ENCODE data around the gene LIG4. TPM values are rescaled to one million over a fixed set of nuclear protein-coding genes. Genes with fewer than 3 reads are reported as not detected.

LIG4 gene
- total RNA-seq: 18.1 and 18.6 TPM in 2 replicates
- long read RNA-seq, full-length matches to known transcripts: 14 of 28 reads
- long read RNA-seq, partial matches to known transcripts: 0 of 28 reads
- long read RNA-seq, other reads (novel, unspliced or antisense): 14 of 28 reads

DNA sequence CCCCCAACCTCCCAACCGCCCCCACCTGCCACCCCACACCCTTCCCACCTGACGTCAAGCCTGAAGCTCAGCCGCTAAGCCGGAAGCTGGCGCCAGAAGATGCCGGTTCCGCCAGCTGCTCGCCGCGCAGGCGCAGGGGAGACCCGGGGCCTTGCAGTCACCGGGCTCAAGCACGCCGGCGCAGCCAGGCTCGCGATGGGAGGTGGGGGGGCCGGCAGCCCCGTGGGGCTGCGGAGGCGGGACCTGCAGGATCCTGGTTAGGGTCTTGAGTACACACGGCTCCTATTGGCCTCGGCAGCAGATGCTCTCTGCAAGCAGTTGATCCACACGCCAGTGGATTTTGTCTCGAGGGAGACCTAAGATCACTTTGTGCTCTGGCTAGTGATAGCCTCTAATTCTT is at the start of gene LIG4:
Gene LIG4 (minus strand): TSS at position 101 of the 400 bp plus-strand sequence. CDS start 4,268 bp downstream, outside the sequence.
- Mint-ChIP-seq H3K4me3 (ENCODE audit: low read depth) (peak within 1 kb of the TSS; percentile 90), H3K36me3 (ENCODE audit: insufficient read depth) (peaks cover 8% of the 10 kb centered on the region), H3K27ac (peak within 1 kb of the TSS; percentile 76), H3K9me3 (ENCODE audit: low read depth) (no peaks in the 10 kb centered on the region), H3K27me3 (no peaks in the 10 kb centered on the region), H3K4me1 (ENCODE audit: low read depth) (peaks cover 26% of the 10 kb centered on the region)
- TF ChIP-seq, protein P1, sequence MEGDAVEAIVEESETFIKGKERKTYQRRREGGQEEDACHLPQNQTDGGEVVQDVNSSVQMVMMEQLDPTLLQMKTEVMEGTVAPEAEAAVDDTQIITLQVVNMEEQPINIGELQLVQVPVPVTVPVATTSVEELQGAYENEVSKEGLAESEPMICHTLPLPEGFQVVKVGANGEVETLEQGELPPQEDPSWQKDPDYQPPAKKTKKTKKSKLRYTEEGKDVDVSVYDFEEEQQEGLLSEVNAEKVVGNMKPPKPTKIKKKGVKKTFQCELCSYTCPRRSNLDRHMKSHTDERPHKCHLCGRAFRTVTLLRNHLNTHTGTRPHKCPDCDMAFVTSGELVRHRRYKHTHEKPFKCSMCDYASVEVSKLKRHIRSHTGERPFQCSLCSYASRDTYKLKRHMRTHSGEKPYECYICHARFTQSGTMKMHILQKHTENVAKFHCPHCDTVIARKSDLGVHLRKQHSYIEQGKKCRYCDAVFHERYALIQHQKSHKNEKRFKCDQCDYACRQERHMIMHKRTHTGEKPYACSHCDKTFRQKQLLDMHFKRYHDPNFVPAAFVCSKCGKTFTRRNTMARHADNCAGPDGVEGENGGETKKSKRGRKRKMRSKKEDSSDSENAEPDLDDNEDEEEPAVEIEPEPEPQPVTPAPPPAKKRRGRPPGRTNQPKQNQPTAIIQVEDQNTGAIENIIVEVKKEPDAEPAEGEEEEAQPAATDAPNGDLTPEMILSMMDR (IDR thresholded peaks at IDR 0.05; ENCODE audit: unreplicated experiment): no peak
- peak; percentile 94 for DNase-seq (ENCODE audit: low spot score, unreplicated experiment)

DNA sequence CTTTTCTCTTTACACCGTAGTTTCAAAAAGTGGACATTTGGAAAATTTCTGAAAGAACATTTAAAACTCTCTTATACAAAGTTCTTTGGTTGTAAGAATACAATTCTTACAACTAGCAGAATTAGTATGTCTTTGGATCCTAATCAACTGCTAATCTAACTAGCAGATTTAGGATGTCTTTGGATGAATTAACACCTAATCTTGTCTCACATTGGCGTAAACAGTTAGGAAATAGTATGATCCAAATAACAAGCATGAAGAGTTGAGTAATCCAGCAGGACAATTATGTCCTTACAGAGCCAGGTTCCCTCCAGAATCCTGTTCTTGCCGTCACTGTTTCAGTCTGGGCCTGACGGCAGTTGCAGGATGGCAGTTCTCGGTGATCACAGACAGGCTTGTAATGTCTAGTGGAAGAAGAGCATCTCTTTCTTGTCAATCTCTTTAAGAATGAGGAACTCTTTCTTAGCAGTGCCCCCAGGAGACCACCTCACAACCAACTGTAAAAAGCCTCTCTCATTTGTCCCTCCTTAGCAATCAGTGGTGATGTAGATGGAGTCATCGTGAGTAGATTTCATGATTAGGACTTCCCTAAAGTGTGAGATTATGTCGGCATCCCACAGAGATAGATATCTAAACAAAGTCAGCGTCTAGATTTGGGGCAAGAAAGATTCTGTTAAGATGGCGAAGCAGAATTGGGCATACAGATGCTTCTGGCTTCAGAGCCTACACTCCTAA is 48.5 kb upstream of the LIG4 start:
- Mint-ChIP-seq H3K36me3 (ENCODE audit: insufficient read depth) (peaks cover 15% of the 10 kb centered on the region), H3K27me3 (no peaks in the 10 kb centered on the region)
- TF ChIP-seq, protein P1 (IDR thresholded peaks at IDR 0.05; ENCODE audit: unreplicated experiment): no peak

DNA sequence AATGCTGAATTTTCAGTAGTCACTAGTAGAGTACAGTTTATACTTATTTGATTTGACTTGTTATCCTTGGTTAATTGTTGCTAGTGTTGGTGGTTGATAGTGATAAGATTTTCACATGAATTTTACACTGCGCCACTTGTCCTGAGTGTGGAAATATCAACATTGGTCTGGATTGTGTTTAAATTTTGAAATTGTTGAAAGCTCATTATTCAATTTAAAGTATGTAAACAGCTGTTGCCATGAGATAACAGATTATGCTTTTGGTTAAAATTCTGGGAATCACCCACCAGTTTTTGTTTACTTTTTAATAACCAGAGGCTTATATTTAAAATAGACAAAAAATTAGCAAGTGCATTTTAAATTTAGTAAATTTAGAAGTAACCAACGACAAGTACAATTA is 41.9 kb upstream of the LIG4 start:
- Mint-ChIP-seq H3K9me3 (ENCODE audit: low read depth) (peaks cover 13% of the 10 kb centered on the region), H3K27me3 (no peaks in the 10 kb centered on the region), H3K4me3 (ENCODE audit: low read depth) (no peak overlapping the region), H3K27ac (no peak overlapping the region), H3K36me3 (ENCODE audit: insufficient read depth) (peaks cover 22% of the 10 kb centered on the region), H3K4me1 (ENCODE audit: low read depth) (peaks cover 2% of the 10 kb centered on the region)
- DNase-seq (ENCODE audit: low spot score, unreplicated experiment): no peak
- TF ChIP-seq, protein P1 (IDR thresholded peaks at IDR 0.05; ENCODE audit: unreplicated experiment): no peak

More for the DNA sequence above, 48.5 kb upstream of the LIG4 start:
- H3K4me3 Mint-ChIP-seq (ENCODE audit: low read depth): no peak overlapping the region
- peaks cover 5% of the 10 kb centered on the region for H3K4me1 Mint-ChIP-seq (ENCODE audit: low read depth)
- no peak overlapping the region for H3K27ac Mint-ChIP-seq
- peaks cover 3% of the 10 kb centered on the region for H3K9me3 Mint-ChIP-seq (ENCODE audit: low read depth)
- no peak for DNase-seq (ENCODE audit: low spot score, unreplicated experiment)

DNA sequence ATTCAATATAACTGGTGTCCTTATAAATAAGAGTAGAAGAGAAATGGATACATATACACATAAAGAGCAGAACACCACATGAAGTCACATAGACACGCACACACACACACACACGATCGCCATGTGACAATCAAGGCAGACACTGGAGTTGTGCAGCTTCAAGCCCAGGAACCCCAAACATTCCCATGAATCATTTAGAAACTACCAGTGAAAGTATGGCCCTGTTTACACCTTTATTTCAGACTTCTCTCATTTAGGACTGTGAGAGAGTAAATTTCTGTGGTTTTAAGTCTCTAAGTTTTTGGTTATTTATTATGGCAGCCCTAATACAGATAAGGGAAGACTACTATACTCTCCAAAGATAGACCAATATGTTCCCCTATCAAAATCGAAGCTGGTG is 33.8 kb upstream of the LIG4 start:
- H3K27me3 Mint-ChIP-seq: no peaks in the 10 kb centered on the region

DNA sequence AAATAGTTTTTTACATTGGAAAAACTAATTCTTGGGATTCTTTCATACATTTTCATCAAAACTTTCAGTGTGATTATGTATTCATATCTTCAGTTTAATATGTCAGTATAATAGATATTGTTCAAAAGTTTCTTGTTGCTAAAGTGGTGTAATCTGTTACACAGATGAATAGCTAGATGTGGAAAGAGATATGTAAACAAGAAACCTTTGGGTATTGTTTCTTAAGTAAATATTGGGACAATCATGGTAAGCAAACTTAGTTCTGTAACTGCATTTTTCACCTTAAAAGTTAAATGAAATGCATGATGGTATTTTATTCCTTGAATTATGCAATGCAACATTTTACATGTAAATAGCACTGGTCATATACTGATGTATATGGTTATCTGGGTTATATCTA is 15.0 kb upstream of the LIG4 start:
- Mint-ChIP-seq H3K27me3 (no peaks in the 10 kb centered on the region), H3K9me3 (ENCODE audit: low read depth) (peaks cover under 1% of the 10 kb centered on the region), H3K27ac (peak overlapping the region; percentile 81), H3K4me3 (ENCODE audit: low read depth) (peak overlapping the region; percentile 27), H3K36me3 (ENCODE audit: insufficient read depth) (peaks cover 16% of the 10 kb centered on the region), H3K4me1 (ENCODE audit: low read depth) (peaks cover 48% of the 10 kb centered on the region)
- no peak for DNase-seq (ENCODE audit: low spot score, unreplicated experiment)
- TF ChIP-seq, protein P1 (IDR thresholded peaks at IDR 0.05; ENCODE audit: unreplicated experiment): no peak

More for the DNA sequence above, 33.8 kb upstream of the LIG4 start:
- TF ChIP-seq, protein P1 (IDR thresholded peaks at IDR 0.05; ENCODE audit: unreplicated experiment): no peak
- H3K27ac Mint-ChIP-seq: no peak overlapping the region
- no peaks in the 10 kb centered on the region for H3K4me1 Mint-ChIP-seq (ENCODE audit: low read depth)
- H3K4me3 Mint-ChIP-seq (ENCODE audit: low read depth): no peak overlapping the region
- DNase-seq (ENCODE audit: low spot score, unreplicated experiment): no peak
- H3K9me3 Mint-ChIP-seq (ENCODE audit: low read depth): peaks cover 45% of the 10 kb centered on the region
- peaks cover 41% of the 10 kb centered on the region for H3K36me3 Mint-ChIP-seq (ENCODE audit: insufficient read depth)

Data from progenitor cell of endocrine pancreas (in vitro differentiated cells).